GM19351 (cell line): ENCODE data around the gene WDR82.
"Not testable (repeated sequence)": the region's sequence is repeated elsewhere in the genome, so short reads cannot be mapped to it uniquely, and the experiment has no call there.

ENCODE experiments used
- ATAC-seq: cut with Tn5 transposase; IDR thresholded peaks from one replicate; pipeline ENCODE4 v1.9.1; 2021; ENCODE audit warnings: mild to moderate bottlenecking, moderate library complexity; ENCODE audit not compliant: unreplicated experiment

Gene WDR82

DNA sequence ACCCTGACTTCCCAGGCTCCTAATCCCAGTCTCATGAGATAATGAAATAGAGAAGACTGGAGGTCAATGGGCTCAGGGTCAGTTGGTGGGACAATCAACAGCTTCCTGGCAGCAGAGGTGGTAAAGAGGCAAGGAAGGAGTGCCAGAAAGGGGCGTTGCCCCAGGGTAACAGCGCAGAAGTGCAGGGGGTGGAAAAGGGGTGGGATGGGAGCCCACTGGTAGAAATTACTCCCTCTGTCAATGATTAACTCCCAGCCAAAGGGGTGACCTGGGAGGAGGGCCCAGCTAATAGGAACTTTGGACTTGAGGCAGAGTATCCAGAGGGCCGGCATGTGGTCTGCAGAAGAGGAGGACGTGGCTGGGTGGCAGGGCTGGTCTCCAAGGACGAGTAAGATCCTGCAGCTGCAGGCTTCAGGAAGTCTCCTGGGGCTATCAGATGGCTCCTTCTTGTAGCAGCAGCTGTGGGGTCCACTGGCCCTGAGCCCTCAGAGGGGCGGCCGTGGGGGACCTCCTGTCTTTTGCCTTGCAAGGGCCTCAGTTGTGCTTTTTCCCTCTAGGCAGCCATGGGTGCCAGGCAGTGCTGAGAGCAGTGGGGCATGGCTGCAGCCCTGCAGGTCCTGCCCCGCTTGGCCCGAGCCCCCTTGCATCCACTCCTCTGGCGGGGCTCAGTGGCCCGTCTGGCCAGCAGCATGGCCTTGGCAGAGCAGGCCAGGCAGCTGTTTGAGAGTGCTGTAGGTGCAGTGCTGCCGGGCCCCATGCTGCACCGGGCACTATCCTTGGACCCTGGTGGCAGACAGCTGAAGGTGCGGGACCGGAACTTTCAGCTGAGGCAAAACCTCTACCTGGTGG, 11.5 kb upstream of the WDR82 start:
- ATAC-seq: no peak

DNA sequence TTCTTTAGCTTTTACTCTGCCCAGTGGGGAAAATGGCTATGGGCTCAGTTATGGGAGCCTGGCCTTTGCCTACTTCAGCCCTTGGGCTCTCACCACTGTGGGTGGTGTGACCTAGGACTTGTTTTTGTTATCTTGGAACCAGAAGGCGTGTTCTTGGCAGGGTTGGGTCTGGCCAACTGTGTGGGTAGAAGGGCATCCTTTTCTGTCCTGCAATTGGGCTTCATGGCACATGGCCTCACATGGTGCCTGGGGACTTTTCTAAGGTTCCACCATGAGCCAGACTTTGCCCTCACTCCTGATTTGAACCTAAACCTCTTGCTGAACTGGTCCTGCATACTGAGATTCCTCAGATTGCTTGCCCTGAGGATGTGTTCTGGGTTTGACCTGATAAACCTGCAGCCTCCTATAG, 10.9 kb upstream of the WDR82 start:
- no peak for ATAC-seq

DNA sequence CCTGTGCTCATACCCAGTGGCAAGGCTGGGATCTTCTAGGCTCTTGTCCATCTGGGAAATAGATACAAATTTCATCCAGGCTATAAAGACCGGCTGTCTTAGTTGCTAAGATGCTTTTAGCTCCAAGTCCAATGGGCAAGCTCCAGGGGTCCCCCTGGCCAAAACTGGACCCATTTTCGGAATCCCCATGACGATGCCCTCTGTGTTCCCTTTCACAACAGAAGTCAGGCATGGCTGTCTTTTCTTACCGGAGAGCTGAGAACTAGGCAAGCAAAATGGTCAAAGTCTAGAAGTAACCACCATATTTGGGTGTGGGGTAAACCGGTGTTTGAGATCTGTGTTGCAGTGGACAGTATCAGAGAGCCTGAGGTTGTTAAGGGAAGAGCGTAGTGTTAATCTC, 10.2 kb upstream of the WDR82 start:
- ATAC-seq: no peak

DNA sequence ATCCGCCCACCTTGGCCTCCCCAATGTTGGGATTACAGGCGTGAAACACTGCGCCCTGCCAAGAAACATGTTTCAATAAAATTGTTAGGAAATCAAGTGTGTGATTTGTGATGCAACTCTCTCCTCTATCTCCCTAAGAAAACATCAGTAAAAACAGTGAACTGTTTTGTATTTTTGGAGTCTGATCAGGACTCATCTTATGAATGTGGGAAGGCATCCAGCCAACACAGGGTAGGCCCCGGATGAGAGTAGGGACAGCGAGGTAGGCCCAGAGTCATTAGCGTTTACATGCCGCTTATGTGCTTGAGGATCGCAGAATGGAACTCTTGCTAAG, 8.3 kb upstream of the WDR82 start:
- ATAC-seq: no peak

DNA sequence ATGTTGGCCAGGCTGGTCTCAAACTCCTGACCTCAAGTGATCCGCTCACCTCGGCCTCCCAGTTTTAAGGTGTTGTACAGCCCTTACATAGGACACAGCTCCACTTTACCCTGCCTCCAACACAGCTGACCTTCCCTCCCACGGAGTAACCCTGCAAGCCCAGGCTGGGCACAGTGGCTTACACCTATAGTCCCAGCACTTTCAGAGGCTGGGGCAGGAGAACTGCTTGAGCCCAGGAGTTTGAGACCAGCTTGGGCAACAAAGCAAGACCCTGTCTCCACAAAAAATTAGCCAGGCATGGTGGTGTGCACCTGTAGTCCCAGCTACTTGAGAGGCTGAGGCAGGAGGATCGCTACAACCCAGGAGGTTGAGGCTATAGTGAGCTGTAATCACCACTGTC, 5.6 kb upstream of the WDR82 start:
- ATAC-seq: not testable (repeated sequence)

DNA sequence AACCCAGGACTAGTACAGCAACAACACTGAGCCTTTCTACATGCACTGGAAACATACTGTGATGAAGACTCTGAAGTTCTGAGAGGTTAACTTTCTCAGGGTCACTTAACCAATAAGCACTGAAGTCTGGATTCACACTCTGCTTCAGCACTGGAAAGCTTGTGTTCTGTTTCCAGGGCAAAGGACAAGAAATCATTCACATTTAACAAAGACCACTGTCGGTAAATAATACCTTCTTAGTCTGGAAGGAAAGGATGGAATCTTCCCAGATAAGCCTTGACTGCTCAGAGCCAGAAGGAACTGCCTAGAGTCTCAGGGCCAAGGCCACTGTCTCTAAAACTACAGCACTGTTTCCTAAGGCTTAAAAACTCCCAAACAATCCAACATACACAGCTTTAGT, 4.9 kb upstream of the WDR82 start:
- ATAC-seq: no peak

DNA sequence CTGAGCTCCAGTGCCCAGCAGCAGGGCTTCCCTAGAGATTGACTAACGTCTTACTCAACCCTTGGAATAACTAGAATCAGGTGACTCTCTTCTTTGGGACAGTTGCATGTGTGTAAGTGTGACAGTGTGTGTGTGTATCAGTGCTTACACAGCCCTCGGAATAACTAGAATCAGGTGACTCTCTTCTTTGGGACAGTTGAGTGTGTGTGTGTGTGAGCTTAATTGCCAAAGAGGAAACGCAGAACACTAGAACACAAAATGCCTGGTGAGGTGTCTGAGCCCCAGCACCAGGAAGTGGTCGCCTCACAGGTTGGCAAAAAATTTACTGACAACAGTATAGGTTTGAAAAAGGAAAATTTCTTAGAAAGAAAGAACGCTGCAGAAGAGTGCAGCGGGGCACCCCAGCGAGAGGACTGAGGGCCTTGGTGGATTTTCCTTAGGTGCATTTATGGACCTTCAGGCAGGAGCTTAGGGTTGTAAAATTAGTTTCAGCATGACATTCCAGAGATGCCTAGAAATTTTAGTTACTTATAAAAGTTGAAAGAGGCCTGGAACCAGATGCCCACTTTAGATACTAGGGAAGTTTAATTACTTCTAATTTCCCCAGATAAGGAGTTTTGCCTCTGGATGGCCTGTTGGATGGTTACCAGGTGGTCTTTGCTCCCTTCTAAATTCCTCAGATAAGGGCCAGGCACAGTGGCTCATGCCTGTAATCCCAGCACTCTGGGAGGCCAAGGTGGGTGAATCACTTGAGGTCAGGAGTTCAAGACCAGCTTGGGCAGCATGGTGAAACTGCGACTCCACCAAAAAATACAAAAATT, 3.7 kb upstream of the WDR82 start:
- no peak for ATAC-seq

DNA sequence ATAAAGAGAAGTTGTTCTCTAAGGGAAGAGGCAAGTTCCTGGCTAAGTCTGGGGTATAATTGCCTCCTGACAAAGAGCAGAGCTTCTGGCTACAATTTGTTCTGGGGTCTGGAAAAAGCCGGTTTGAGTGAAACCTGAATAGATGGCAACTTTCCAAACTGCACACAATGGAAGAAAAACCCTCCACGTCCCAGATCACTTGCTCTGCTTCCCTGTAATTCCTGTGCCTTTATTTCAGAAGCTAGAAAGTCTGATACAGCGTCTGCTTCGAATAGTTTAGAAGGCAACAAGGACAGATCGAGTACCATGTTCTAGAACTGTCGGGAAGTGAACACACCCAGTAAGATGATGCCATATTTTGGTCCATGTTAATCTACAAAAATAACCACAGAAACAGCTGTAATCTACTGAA, 1.6 kb upstream of the WDR82 start:
- no peak for ATAC-seq

DNA sequence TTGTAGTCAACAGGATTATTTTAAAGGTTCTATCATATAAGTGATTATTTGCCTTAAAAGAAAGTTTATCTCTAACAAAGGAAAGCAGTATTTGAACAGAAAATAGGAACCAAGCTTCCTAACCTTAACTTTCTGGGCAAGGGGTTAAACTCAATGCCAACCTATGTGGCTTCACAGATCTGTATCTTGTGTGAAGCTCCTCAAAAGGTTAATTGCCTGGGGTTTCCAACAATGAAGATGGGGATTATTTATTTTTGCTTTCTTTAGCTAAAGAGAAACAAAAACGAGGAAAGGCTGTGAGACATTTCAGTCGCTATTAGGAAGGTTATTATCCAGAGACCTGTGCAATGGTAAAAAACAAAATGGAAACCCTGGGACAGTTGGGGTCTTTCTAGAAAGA, 1.1 kb upstream of the WDR82 start:
- no peak for ATAC-seq

DNA sequence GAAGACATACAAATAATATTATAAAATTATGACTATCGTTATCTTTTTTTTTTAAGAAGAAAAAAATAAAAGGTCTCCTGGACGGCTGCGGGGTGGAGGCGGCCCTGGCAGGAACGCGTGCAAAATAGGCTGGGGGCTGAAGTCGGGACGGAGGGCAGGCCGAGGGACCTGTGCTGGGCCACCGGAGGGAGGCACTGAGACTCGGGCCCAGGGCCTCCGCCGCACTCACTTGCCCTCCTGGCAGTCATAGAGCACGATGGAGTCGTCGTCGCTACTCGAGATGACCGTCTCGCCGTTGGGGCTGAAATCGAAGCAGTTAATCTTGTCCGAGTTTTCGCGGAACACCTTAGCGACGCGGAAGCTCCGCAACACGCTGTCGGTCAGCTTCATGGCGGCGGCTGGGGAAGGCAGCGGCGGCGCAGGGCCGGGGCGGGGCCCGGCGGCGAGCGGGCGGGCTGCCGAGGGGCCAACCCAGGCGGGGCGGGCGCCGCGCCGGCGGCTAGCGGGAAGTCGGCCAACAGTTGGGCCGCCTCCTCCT, 408 bp downstream of the WDR82 start:
- ATAC-seq: peak; percentile 50

DNA sequence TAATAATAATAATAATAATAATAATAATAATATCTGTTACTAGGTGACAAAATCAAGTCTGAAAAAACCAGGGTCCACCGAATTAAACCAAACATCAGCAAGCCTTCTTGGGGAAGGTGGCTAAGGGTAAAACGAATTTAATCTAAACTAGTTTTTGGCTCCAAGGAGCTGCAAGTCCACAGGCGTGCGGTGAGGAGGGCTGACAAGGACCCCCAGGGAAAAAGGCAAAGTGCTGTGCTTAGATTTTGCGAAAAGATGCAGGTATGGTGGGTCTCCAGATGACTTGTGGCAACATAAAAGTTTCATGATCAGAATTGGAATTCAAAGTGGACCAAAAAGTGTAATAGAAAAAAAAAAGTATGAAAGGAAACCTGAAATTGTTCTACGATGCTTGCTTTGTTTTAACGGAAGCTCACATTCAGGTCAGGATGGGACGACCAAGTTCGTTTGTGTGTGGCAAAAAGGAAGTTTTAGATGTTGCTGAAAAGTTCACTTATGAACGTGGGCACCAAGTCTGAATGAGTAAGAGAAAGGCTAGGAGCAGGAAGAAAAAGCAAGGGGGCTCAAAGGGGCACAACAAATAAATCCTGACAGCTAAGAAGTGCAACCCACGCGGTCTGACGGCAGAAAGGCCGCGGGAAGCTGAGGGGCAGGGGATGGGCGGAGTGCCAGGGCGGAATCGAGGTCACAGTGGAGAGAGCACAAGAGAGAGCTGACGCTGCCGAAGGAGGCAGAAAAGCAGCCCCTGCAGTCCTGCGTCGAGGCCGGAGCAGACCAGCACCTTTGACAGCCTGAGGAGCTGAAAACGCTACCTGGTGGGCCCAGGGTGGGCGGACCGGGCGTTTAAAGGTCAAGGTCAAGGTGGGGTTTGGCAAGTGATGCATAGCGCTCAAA, 1.1 kb downstream of the WDR82 start:
- ATAC-seq: peak; percentile 43

DNA sequence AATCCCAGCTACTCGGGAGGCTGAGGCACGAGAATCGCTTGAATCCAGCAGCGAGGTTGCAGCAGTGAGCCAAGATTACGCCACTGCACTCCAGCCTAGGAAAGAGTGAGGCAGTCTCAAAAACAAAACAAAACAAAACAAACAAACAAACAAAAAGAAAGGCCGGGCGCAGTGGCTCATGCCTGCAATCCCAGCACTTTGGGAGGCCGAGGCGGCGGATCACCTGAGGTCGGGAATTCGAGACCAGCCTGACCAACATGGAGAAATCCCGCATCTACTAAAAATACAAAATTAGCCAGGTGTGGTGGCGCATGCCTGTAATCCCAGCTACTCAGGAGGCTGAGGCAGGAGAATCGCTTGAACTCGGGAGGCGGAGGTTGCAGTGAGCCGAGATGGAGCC, 3.7 kb downstream of the WDR82 start:
- not testable (repeated sequence) for ATAC-seq

DNA sequence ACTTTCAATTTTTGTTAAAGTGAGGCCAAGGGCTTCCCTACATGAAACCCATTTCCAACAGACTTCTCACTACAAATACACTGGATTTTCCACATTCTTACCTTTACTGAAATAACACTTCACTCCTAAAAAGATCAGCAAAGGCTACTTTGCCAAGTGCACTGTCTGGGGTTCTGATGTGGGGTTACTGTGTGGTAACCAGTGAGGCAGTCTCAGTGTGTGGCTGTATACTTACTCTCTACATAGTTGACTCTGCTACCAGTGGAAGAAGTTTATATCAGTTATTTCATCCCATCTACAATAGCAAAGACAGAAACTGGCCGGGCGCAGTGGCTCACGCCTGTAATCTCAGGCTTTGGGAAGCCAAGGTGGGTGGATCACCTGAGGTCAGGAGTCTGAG, 5.6 kb downstream of the WDR82 start:
- no peak for ATAC-seq

DNA sequence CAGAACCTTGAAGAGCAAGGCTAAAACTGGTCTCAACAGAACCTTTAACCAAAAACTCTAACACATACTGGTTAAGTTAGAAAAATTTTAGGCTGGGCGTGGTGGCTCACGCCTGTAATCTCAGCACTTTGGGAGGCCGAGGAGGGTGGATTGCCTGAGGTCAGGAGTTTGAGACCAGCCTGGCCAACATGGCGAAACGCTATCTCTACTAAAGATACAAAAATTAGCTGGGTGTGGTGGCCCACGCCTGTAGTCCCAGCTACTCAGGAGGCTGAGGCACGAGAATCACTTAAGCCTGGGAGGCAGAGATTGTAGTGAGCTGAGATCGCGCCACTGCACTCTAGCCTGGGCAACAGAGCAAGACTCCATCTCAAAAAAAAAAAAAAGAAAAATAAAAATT, 6.3 kb downstream of the WDR82 start:
- not testable (repeated sequence) for ATAC-seq

DNA sequence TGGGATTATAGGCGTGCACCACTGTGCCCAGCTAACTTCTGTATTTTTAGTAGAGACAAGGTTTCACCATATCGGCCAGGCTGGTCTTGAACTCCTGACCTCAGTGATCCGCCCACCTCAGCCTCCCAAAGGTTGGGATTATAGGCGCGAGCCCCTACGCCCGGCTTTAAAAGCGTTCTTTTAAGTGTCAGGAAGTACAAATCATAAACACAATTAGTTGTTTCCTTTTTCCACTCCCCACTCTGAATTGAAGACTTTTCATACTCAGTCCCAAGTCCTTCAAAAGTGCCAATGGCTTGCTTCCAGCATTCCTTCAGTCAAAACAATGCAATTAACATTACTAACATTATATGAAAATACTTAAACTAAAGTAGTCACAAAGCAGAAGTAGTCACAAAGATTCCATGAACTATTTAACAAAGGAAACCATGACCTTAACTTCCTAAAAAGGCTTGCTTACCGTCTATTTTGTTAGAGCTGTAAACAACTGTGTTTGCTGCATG, 8.1 kb downstream of the WDR82 start:
- no peak for ATAC-seq

DNA sequence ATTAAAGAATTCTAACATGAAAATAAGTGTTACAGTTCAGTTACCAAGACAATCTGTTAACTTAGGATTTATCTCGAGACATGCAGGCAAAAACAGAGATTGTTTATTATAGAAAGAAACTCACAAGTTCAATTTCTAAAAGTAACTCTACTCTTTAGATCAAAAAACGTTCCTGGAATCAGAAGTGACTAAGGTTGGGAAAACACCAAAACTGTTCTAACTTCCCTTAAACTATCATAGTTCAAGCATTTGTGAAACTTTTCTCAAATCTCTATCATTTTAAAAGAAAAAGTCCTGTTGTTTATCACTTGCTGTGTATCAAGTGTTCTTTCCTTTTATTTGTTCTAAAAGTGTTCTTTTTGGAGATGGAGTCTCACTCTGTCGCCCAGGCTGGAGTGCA, 8.7 kb downstream of the WDR82 start:
- no peak for ATAC-seq

DNA sequence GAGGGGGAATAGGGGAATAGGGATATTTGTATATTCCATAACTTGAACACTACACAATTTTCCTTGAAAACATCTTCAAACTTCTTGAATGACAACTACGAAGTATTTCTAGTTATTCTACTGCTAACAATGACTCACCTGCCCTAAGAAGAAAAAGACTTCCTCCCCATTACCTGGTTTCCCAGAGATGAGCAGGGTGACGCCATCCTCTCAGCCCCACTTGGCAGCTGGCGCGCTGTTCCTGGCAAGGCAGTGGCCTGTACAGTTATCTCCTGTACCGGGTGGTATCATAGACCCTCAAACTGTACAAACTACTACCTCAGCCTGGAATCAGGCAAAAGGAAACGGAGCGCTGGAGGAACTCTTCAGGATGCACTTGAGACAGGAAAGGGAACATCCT, 10.4 kb downstream of the WDR82 start:
- ATAC-seq: no peak

DNA sequence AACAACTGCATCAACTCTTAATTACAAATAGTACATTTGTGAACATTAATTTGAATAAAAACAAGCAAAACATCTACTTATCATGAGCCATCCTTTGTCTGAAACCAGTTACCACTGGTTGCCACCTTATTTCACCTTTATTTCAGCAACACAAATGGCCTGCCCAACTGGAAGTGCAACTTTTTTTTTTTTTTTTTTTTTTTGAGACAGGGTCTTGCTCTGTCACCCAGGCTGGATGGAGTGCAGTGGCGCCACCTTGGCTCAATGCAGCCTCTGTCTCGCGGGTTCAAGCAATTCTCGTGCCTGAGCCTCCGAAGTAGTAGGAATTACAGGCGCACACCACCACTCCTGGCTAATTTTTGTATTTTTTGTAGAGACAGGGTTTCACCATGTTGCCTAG, 13.1 kb downstream of the WDR82 start:
- ATAC-seq: no peak

DNA sequence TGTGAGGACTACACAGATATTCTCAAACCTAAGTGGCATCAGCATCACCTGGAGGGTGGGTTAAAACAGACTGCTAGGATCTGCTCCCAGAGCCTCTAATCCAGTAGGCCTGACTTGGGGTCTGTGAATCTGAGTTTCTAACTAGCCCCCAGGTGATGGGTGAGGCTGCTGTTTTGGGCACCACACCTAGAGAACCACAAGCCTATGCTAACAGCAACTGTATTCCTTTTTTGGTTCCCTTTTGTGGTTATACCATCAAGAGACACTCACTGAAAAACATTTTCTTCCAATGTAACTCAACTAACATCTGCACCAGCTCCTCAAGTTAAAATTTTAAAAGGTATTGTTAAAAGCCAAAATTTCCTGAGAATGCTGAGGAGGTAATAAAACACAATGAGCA, 16.0 kb downstream of the WDR82 start:
- ATAC-seq: no peak

DNA sequence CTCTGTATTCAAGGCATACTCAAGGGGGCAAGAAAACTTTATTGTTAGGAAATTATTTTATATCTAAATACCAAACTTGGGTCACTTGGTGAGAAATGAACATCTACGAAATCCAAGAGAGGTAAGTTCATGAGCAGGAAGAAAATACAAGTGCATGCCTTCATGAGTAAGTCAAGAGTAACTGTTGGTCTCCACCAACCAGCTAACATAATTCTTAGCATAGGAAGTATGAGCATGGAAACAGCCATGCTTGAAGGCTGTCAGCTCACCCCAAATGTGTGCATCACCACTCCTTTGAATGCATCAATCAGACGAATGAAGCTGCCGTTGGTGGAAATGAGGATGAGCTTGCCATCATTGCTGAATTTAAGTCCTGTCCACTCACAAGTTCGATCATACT, 19.0 kb downstream of the WDR82 start:
- ATAC-seq: no peak

DNA sequence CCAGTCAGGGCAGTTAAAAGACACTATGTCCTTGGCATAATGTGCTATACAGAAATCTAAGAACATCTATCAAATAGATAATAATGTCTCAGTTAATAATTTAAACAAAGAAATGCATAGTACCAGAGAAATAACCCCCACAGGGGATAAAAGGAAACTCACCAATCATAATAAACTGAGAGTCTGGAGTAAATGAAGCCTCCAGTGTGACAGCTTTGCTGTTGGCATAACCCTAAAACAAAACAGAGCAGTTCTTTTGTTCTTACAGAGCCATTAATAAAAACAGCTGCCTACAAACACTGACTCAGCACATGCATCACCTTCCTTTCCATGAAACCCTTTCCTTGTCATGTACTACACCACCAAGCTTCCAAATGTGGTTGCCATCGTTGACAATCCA, 19.4 kb downstream of the WDR82 start:
- no peak for ATAC-seq
